Ishikawa (cell line): Measurements from ENCODE around the gene HOXA13.

ENCODE experiments used
- TAF1 ChIP-seq: IDR thresholded peaks from 2 replicates; pipeline ENCODE4 v1.6.1; 2012; ENCODE audit warnings: low read depth, mild to moderate bottlenecking
- TF ChIP-seq, protein P1 (sequence below): IDR thresholded peaks from 2 replicates; pipeline ENCODE4 v1.6.1; 2012

DNA sequence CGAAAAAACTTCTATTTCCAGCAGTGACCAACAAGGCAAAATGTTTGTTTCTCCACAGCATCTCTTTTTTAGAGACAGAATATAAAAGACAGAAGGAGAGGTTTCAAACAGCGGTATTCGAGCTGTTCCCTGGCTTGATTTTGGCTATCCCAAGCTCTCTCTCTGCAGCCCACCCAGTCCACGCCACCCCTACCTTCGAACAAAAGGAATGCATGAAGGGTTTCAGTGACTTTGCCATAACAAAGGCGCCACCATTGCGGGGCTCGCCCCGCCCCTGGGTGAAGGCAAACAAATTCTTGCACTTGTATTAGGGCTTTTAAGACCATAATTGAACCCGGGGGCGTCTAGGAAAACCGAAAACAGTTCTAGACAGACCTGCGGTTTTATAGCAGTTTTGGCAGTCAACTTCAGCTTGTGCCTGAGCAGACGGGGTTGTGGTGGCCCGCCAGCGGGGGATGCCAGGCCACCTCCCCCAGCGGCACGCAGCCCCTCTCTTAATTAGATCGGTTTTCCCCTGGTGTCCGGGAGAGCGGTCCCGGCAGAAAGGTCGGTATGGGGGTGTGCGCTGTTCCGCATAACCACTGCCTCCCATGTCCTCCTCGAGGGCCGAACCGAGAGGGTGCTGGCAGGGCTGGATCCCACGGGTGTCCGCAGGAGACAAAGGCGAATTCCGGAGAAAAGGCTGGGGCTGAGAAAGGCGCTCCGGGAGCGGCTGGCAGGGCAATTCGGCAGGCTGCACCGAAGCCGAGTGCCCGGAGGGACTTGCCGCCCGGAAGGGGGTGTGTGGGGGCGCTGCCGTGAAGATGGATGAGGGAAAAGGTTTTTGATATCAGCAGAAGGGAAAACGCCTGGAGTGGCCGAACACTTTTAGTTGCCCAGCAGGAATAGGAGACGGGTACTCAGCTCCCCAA is 12.2 kb downstream of the HOXA13 start:
- TF ChIP-seq, protein P1, sequence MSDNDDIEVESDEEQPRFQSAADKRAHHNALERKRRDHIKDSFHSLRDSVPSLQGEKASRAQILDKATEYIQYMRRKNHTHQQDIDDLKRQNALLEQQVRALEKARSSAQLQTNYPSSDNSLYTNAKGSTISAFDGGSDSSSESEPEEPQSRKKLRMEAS, result no peak
- TF ChIP-seq TAF1, result no peak
